SW 1271 (cell line): ENCODE measurements around the gene PAX7.

Experiments used
- DNase-seq, 2 experiments: peaks; one replicate each; lab custom pipeline; 2025; lab: John Stamatoyannopoulos, UW

Gene PAX7

GRCh38 chr1:18795002-18795689 lies 164.5 kb downstream of the PAX7 start:
- no peak for DNase-seq

GRCh38 chr1:18796950-18797349 lies 166.3 kb downstream of the PAX7 start:
- DNase-seq = no peak
